Activated naive CD8-positive, alpha-beta T cell treated with anti-CD3 and anti-CD28 coated beads, Interleukin-2, amount 50 U/mL, for 24 hours (primary cell): Measurements from ENCODE around the gene RASD2.

Experiments used
- ATAC-seq: fragments of 150-1000 bp; cut with Tn5 transposase; one replicate; pipeline ENCODE4 v1.10.0; 2021
- DNase-seq: peaks from one replicate; pipeline ENCODE4 v3.0.0; 2021
- H3K27ac Mint-ChIP-seq: one replicate; pipeline ENCODE4 v1.8.0; 2021; ENCODE audit warnings: mild to moderate bottlenecking, mixed read lengths
- H3K27me3 Mint-ChIP-seq: one replicate; pipeline ENCODE4 v1.8.0; 2021; ENCODE audit warnings: mixed read lengths
- H3K36me3 Mint-ChIP-seq: one replicate; pipeline ENCODE4 v1.8.0; 2021; ENCODE audit warnings: low read depth, mixed read lengths
- H3K4me1 Mint-ChIP-seq: one replicate; pipeline ENCODE4 v1.8.0; 2021; ENCODE audit warnings: mixed read lengths
- H3K4me3 Mint-ChIP-seq: one replicate; pipeline ENCODE4 v1.8.0; 2021; ENCODE audit warnings: mild to moderate bottlenecking, moderate library complexity, mixed read lengths
- H3K9me3 Mint-ChIP-seq: one replicate; pipeline ENCODE4 v1.8.0; 2021; ENCODE audit warnings: mixed read lengths

The RASD2 gene

DNA sequence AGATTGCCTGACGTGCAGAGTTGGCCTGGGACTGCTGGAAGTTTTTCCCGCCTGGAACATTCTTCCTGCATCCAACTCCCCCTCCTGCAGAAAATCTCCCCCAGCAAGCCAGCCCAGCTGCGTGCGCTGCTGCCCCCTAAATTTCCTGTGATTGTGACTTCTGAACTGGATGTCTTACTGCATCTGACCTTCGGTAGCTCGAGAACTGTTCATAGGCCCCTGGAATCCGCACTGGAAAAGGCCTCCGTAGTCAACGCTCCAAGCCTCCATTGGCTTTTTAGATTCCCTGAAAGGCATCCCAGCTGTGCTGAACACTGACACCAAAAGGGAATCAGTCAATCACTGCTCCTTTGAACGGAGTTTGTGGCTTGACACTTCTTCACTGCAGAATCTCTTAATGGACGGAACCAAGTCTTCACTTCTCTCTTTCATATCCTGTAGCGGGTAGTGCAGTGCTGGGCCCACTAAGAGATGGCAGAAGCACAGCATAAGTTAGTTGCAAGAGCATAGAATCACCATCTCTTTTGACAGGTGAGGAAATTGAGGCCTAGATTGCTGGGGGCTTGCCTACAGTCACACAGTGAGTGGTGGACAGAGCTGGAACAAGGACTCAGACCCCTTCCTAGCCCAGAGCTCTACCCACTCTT, 14.2 kb upstream of the RASD2 start:
- peaks cover 14% of the 10 kb centered on the region for H3K27me3 Mint-ChIP-seq
- no peak overlapping the region for H3K27ac Mint-ChIP-seq
- no peaks in the 10 kb centered on the region for H3K36me3 Mint-ChIP-seq
- no peaks in the 10 kb centered on the region for H3K4me1 Mint-ChIP-seq
- H3K9me3 Mint-ChIP-seq, result peaks cover 4% of the 10 kb centered on the region
- DNase-seq, result no peak
- no peak overlapping the region for H3K4me3 Mint-ChIP-seq
- no peak for ATAC-seq

DNA sequence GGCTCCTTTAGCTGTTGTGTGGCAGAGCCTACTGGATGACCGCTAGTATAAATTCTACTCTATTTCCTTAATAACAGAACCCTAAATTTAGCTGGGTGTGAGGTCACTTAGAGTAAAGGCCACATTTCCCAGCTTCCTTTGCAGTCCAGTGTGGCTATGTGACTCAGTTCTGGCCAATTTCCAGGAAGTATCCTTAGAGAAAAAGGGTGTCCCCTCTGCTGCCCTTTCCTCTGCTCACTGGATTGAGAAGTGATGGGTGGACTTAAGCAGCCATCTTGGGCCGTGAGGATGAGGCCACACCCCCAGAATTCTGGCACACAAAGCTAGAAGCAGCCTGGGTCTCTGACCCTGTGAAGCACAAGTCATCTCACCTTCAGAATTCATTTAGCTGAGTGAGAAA, 11.7 kb upstream of the RASD2 start:
- Mint-ChIP-seq H3K4me1 (no peaks in the 10 kb centered on the region), H3K9me3 (peaks cover 4% of the 10 kb centered on the region), H3K27me3 (no peaks in the 10 kb centered on the region), H3K4me3 (no peak overlapping the region), H3K36me3 (no peaks in the 10 kb centered on the region), H3K27ac (no peak overlapping the region)
- DNase-seq, result no peak
- no peak for ATAC-seq

GRCh38 chr22:35530700-35531099, 9.9 kb upstream of the RASD2 start:
- DNase-seq (no peak), ATAC-seq (no peak)
- Mint-ChIP-seq H3K36me3 (no peaks in the 10 kb centered on the region), H3K4me1 (no peaks in the 10 kb centered on the region), H3K27me3 (no peaks in the 10 kb centered on the region), H3K27ac (no peak overlapping the region), H3K9me3 (peaks cover 4% of the 10 kb centered on the region), H3K4me3 (no peak overlapping the region)

DNA sequence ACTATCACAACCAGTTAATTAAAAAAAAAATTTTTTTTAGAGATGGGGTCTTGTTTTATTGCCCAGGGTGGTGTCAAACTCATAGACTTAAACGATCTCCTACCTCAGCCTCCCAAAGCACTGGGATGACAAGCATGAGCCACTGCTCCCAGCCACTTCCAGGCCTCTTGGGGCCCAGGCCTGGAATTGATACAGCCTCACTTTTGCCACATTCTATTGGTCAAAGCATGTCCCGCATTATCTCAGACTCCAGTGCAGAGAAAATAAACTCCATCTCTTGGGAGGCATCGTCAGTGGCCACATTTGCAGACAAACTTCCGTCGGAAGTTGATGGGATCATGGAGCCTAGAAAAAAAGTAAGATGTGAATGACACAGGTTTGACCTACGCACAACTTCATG, 9.4 kb upstream of the RASD2 start:
- no peak overlapping the region for H3K4me3 Mint-ChIP-seq

GRCh38 chr22:35531676-35532075, 9.0 kb upstream of the RASD2 start:
- ATAC-seq (no peak), DNase-seq (no peak)
- Mint-ChIP-seq H3K27me3 (no peaks in the 10 kb centered on the region), H3K4me3 (no peak overlapping the region), H3K9me3 (peaks cover 4% of the 10 kb centered on the region), H3K4me1 (no peaks in the 10 kb centered on the region), H3K27ac (no peak overlapping the region), H3K36me3 (no peaks in the 10 kb centered on the region)

More for the DNA sequence above, 9.4 kb upstream of the RASD2 start:
- DNase-seq, result no peak
- H3K9me3 Mint-ChIP-seq, result peaks cover 4% of the 10 kb centered on the region
- no peaks in the 10 kb centered on the region for H3K27me3 Mint-ChIP-seq
- H3K4me1 Mint-ChIP-seq, result no peaks in the 10 kb centered on the region
- no peak for ATAC-seq
- no peak overlapping the region for H3K27ac Mint-ChIP-seq
- H3K36me3 Mint-ChIP-seq, result no peaks in the 10 kb centered on the region

- H3K27ac Mint-ChIP-seq, result no peak overlapping the region
- no peaks in the 10 kb centered on the region for H3K27me3 Mint-ChIP-seq
- no peaks in the 10 kb centered on the region for H3K36me3 Mint-ChIP-seq
- no peak overlapping the region for H3K4me3 Mint-ChIP-seq
- DNase-seq (no peak), ATAC-seq (no peak)
- peaks cover 4% of the 10 kb centered on the region for H3K9me3 Mint-ChIP-seq
- H3K4me1 Mint-ChIP-seq, result peaks cover 3% of the 10 kb centered on the region
These were observed 7.1 kb upstream of the RASD2 start for GRCh38 chr22:35533365-35534029.

DNA sequence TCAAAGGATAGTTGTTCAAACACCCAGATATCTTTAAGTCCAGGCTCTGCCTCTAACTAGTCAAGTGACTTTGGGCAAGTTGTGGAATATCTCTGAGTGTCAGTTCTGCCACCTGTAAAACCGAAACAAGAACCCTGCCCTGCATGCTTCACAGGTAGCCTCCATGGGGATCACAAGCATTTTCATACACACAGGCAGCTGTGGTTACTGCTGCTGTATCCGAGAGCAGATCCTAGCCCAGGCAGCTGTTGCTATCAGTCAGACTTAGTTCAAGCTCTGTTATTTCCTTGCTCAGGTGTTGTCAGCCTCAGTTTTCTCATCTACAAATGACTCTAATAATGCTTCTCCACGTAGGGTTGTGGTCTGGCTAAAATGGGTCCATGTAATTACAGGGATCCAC, 6.5 kb upstream of the RASD2 start:
- Mint-ChIP-seq H3K36me3 (no peaks in the 10 kb centered on the region), H3K9me3 (peaks cover 4% of the 10 kb centered on the region), H3K27ac (no peak overlapping the region), H3K27me3 (peaks cover 2% of the 10 kb centered on the region), H3K4me3 (no peak overlapping the region), H3K4me1 (peaks cover 3% of the 10 kb centered on the region)
- no peak for ATAC-seq
- no peak for DNase-seq

DNA sequence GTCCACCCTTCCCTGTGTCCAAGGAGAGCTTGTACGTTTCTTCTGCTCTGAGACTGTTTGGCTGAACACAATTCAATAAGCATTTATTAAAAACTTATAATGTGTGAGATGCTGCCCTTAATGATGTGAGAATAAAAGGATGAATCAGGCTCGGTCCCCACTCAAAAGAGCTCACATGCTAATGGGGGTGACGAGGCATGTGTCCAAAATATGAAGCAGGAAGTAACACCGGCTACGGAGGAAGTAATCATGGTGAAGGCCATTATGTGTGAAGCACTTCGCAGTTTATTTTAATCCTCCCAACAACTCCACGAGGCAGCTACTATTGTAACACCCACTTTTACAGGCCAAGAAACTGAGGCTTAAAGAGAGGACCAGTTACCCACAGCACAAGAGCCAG, 3.4 kb upstream of the RASD2 start:
- H3K4me1 Mint-ChIP-seq, result peaks cover 11% of the 10 kb centered on the region
- no peaks in the 10 kb centered on the region for H3K9me3 Mint-ChIP-seq
- ATAC-seq, result no peak
- H3K36me3 Mint-ChIP-seq, result no peaks in the 10 kb centered on the region
- H3K27me3 Mint-ChIP-seq, result peaks cover 12% of the 10 kb centered on the region
- no peak for DNase-seq
- H3K27ac Mint-ChIP-seq, result no peak overlapping the region
- no peak overlapping the region for H3K4me3 Mint-ChIP-seq

GRCh38 chr22:35538801-35539321, 1.8 kb upstream of the RASD2 start:
- Mint-ChIP-seq H3K27me3 (peaks cover 25% of the 10 kb centered on the region), H3K4me1 (peaks cover 14% of the 10 kb centered on the region), H3K36me3 (no peaks in the 10 kb centered on the region), H3K4me3 (no peak overlapping the region), H3K27ac (no peak overlapping the region), H3K9me3 (no peaks in the 10 kb centered on the region)
- ATAC-seq (no peak), DNase-seq (peak; percentile 60)

DNA sequence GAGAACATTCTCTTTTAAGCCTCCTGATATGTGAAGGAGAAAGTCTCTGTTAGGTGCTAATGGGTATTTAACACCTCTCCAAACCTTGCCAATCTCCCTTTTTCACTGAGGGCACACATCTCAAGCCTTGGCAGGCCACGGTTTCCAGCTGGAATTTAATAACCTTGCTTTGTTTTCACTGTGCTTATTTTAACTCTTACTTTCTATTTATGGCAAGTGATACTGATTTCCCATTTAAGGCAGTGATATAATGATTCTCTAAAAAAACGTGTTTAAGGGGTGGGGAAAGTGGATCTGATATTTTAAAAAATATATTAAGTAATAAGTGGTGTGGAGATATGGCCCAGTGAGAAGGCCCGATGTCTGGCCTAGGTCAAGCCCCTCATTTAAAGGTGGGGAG, 1.1 kb upstream of the RASD2 start:
- H3K27me3 Mint-ChIP-seq, result peaks cover 29% of the 10 kb centered on the region
- DNase-seq, result no peak
- ATAC-seq, result no peak
- no peaks in the 10 kb centered on the region for H3K36me3 Mint-ChIP-seq
- peak overlapping the region; percentile 50 for H3K4me3 Mint-ChIP-seq
- peaks cover 14% of the 10 kb centered on the region for H3K4me1 Mint-ChIP-seq
- no peak overlapping the region for H3K27ac Mint-ChIP-seq
- no peaks in the 10 kb centered on the region for H3K9me3 Mint-ChIP-seq

GRCh38 chr22:35539910-35540594, 579 bp upstream of the RASD2 start:
- Mint-ChIP-seq H3K9me3 (no peaks in the 10 kb centered on the region), H3K36me3 (no peaks in the 10 kb centered on the region), H3K27me3 (peaks cover 31% of the 10 kb centered on the region), H3K27ac (no peak overlapping the region), H3K4me3 (peak overlapping the region; percentile 64), H3K4me1 (peaks cover 14% of the 10 kb centered on the region)
- DNase-seq (peak; percentile 79), ATAC-seq (peak; percentile 79)

- Mint-ChIP-seq H3K27me3 (peaks cover 31% of the 10 kb centered on the region), H3K4me3 (no peak overlapping the region), H3K36me3 (no peaks in the 10 kb centered on the region), H3K4me1 (peaks cover 14% of the 10 kb centered on the region), H3K9me3 (no peaks in the 10 kb centered on the region), H3K27ac (no peak overlapping the region)
- ATAC-seq (no peak), DNase-seq (no peak)
These were observed 670 bp downstream of the RASD2 start for GRCh38 chr22:35541254-35541748.

DNA sequence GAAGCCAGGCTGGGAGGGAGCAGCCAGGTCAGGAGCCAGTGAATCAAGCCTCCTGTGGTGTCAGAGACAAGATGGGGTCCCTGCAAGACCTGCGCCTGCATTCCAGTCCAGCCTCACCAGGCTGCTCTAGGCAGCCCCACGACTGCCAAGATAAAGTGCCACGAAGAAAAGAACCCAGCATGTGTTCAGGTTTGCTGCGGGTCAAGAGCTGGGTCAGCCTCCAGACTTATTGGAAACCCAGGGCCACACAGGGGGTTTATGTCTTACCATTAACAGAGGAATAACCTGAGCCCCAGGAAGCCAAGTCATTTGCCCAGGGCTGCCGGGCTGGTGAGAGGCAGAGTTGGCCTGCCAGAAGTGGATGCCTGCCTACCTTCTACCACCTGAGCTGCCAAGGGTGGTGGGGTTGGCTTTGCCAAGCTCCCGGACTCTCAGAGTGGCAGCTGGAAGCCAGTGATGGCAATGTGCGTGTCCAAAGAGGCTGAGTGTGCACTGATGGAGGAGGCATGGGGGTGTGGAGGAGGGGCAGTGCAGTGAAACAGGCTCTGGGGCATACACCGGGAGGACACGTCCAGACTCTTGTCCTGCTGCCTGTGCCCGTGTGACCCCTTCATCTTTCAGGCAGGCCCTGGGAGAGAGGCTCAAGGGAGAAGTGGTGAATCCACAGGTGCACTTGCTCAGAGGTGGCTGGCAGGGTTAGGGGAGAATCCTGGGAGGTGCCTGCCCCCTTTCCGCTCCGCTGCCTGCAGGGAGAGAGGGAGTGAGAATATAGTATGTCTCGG, 1.7 kb downstream of the RASD2 start:
- ATAC-seq (no peak), DNase-seq (no peak)
- Mint-ChIP-seq H3K36me3 (no peaks in the 10 kb centered on the region), H3K4me1 (peaks cover 14% of the 10 kb centered on the region), H3K9me3 (no peaks in the 10 kb centered on the region), H3K4me3 (no peak overlapping the region), H3K27me3 (peaks cover 31% of the 10 kb centered on the region), H3K27ac (no peak overlapping the region)

DNA sequence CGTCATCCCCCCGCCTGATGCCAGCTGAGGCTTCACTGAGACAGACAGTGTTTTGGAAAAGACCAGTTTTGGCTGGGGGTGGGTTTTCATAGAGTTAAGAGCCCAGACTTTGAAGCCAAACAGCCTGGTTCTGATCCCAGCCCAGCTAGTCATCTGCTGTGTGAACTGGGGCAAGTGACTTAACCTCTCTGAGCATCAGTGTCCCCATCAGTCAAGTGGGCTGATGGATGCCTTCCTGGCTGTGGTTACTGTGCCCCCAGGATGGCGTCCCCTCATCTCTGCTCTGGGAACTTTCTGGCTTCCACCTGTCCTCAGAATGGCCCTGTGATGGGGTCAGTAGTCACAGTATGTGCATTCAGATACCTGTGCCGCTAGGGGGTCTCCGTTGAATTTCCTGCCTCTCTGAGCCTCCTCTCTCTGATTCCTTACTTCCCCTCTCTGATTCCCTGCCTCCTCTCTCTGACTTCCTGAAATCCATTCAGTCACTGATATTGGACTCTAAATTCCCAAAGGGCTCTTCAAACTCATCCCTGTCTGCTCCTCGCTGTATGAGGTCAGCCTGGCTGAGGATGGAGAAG, 2.4 kb downstream of the RASD2 start:
- Mint-ChIP-seq H3K27me3 (peaks cover 31% of the 10 kb centered on the region), H3K36me3 (no peaks in the 10 kb centered on the region), H3K4me3 (no peak overlapping the region), H3K9me3 (no peaks in the 10 kb centered on the region), H3K4me1 (peaks cover 11% of the 10 kb centered on the region), H3K27ac (no peak overlapping the region)
- ATAC-seq (no peak), DNase-seq (no peak)
